K562 (cell line): ENCODE measurements around the gene IL5. TPM values are rescaled to one million over a fixed set of nuclear protein-coding genes. Genes with fewer than 3 reads are reported as not detected.

Experiments used
- ARNT ChIP-seq, 2 experiments: fragments of 450-650 bp; IDR thresholded peaks; 2 replicates each; pipeline ENCODE4 v1.6.1; 2016; ENCODE audit warnings: mild to moderate bottlenecking in 1 of 2
- ATF6 ChIP-seq: sonication (generic); formaldehyde crosslinking; IDR thresholded peaks from 2 replicates; pipeline ENCODE4 v1.4.0; 2020; ENCODE audit warnings: mild to moderate bottlenecking, missing genetic modification reagents
- CBX8 ChIP-seq: fragments of 200-600 bp; sonication (generic); IDR thresholded peaks from 2 replicates; pipeline ENCODE4 v1.6.1; 2012; ENCODE audit warnings: borderline replicate concordance, mixed run types, low read depth, mild to moderate bottlenecking, moderate library complexity, mixed read lengths, low read length, control low read depth, inconsistent platforms; ENCODE audit not compliant: poor library complexity, severe bottlenecking; ENCODE audit errors: extremely low read depth
- CGGBP1 ChIP-seq: fragments of 250-450 bp; sonication (Bioruptor Pico); IDR thresholded peaks from 2 replicates; pipeline ENCODE4 v1.9.0; 2021; ENCODE audit warnings: mild to moderate bottlenecking
- CREB1 ChIP-seq, 2 experiments: sonication (generic) in 1 of 2; formaldehyde crosslinking in 1 of 2; IDR thresholded peaks; 2 replicates each; pipeline versions ENCODE4 v1.6.1 to v1.8.0; 2012 to 2022; ENCODE audit warnings: inconsistent platforms in 1 of 2, mild to moderate bottlenecking in 1 of 2, missing genetic modification reagents in 1 of 2, moderate library complexity in 1 of 2
- DIDO1 ChIP-seq: fragments of 450-650 bp; IDR thresholded peaks from 2 replicates; pipeline ENCODE4 v1.6.1; 2016; ENCODE audit warnings: low read depth, missing biosample characterization, missing genetic modification characterization
- EWSR1 ChIP-seq: fragments of 450-650 bp; IDR thresholded peaks from 2 replicates; pipeline ENCODE4 v1.6.1; 2018; ENCODE audit warnings: borderline replicate concordance, mild to moderate bottlenecking, low read depth, moderate library complexity; ENCODE audit not compliant: partially characterized antibody
- HMGN3 ChIP-seq: IDR thresholded peaks from 2 replicates; pipeline ENCODE4 v1.6.1; 2011; ENCODE audit warnings: borderline replicate concordance, low read depth, mild to moderate bottlenecking, mixed read lengths, low read length; ENCODE audit not compliant: insufficient read length; ENCODE audit errors: extremely low read depth
- KDM5B ChIP-seq: fragments of 200-600 bp; sonication (generic); IDR thresholded peaks from 2 replicates; pipeline ENCODE4 v1.6.1; 2012; ENCODE audit warnings: low read depth, mild to moderate bottlenecking, moderate library complexity, low read length, control low read depth, inconsistent platforms; ENCODE audit not compliant: insufficient replicate concordance
- LCOR ChIP-seq: sonication (generic); formaldehyde crosslinking; IDR thresholded peaks from 2 replicates; pipeline ENCODE4 v1.8.0; 2022; ENCODE audit warnings: mild to moderate bottlenecking, missing genetic modification reagents
- TCF7 ChIP-seq: sonication (generic); IDR thresholded peaks from 2 replicates; pipeline ENCODE4 v1.6.1; 2016; ENCODE audit warnings: antibody characterized with exemption, borderline replicate concordance
- THAP12 ChIP-seq: fragments of 250-450 bp; sonication (Bioruptor Pico); IDR thresholded peaks from 2 replicates; pipeline ENCODE4 v1.9.0; 2021; ENCODE audit warnings: mild to moderate bottlenecking, inconsistent platforms
- ZFP36 ChIP-seq: fragments of 150-350 bp; IDR thresholded peaks from 2 replicates; pipeline ENCODE4 v1.6.1; 2018; ENCODE audit warnings: low read length, low read depth; ENCODE audit not compliant: partially characterized antibody
- ZKSCAN1 ChIP-seq: fragments of 150-350 bp; IDR thresholded peaks from 2 replicates; pipeline ENCODE4 v1.6.1; 2016; ENCODE audit warnings: low read depth, low read length
- ZNF24 ChIP-seq: fragments of 450-650 bp; IDR thresholded peaks from 2 replicates; pipeline ENCODE4 v1.6.1; 2016
- ZNF512 ChIP-seq: IDR thresholded peaks from 2 replicates; pipeline ENCODE4 v1.6.1; 2016; ENCODE audit warnings: missing genetic modification characterization, missing compliant biosample characterization
- ZNF764 ChIP-seq: fragments of 250-450 bp; sonication (Bioruptor Pico); IDR thresholded peaks from 2 replicates; pipeline ENCODE4 v1.4.0; 2020; ENCODE audit warnings: low read depth, mild to moderate bottlenecking, moderate library complexity
- ZNF780A ChIP-seq: fragments of 250-450 bp; sonication (Bioruptor Pico); IDR thresholded peaks from 2 replicates; pipeline ENCODE4 v1.5.0; 2021; ENCODE audit warnings: mild to moderate bottlenecking
- ZSCAN32 ChIP-seq: fragments of 450-650 bp; formaldehyde crosslinking; IDR thresholded peaks from 2 replicates; pipeline ENCODE4 v1.4.0; 2020; ENCODE audit warnings: mild to moderate bottlenecking, moderate library complexity
- polyA plus RNA-seq, 8 experiments: library from polyadenylated mRNA; depleted of rRNA in 4 of 8; stranded (reverse) in 5 of 8; unstranded in 3 of 8; fragments of >200 nt; fragmentation: Nextera tagmentation in 2 of 8; fragmentation: Illumina TruSeq in 1 of 8; extraction: Ambion mirVana in 2 of 8; extraction: Trizol in 1 of 8; gene quantifications; 2 replicates each; pipeline versions ENCODE4 v1.2.1 to v1.2.3, GENCODE V29; 2011 to 2014; ENCODE audit warnings: inconsistent platforms in 1 of 8, missing spikeins in 1 of 8
- total RNA-seq, 7 experiments: library from RNA; depleted of rRNA in 6 of 7; stranded (reverse); fragments of >200 nt in 6 of 7; fragmentation: Illumina TruSeq in 2 of 7; extraction: Trizol in 2 of 7; gene quantifications; 2 replicates each; pipeline versions ENCODE4 v1.2.1 to v1.2.3, GENCODE V29; 2011 to 2021; ENCODE audit warnings: low replicate concordance in 1 of 7

Gene IL5
- total and polyA plus RNA-seq, 9 of the 15 experiments (the other 6 are each of a cell fraction or from before 2014, with no cell fraction given), result 0.44 TPM; not detected in 8

- TF ChIP-seq THAP12, result peak; percentile 89
- TF ChIP-seq ZKSCAN1, result peak; percentile 24; the same call in 1 of the 2 replicates
- TF ChIP-seq ZNF24, result 0 out of 2 replicates have a peak, but pooled peaks have one; percentile 65
- TF ChIP-seq DIDO1 (tag), result peak; percentile 13; the same call in 1 of the 2 replicates
- peak; percentile 96 for TF ChIP-seq HMGN3
- peak; percentile 87 for TF ChIP-seq KDM5B
- TF ChIP-seq TCF7, result 0 out of 2 replicates have a peak, but pooled peaks have one; percentile 58
- peak in 1 of 2 experiments; percentile 54; a peak in 1 of 4 replicates for TF ChIP-seq ARNT (IDR thresholded peaks at IDR 0.05)
- TF ChIP-seq CREB1 (IDR thresholded peaks at IDR 0.05), result peak; percentile 65
- TF ChIP-seq CREB1 (CRISPR knock-in tag; IDR thresholded peaks at IDR 0.05), result peak; percentile 86
- no peak for TF ChIP-seq CGGBP1 (CRISPR knock-in tag)
- no peak for TF ChIP-seq ZFP36
- TF ChIP-seq ZNF780A, result no peak
- TF ChIP-seq ATF6 (CRISPR knock-in tag), result peak; percentile 93
- peak; percentile 97 for TF ChIP-seq LCOR (CRISPR knock-in tag)
- peak; percentile 17; the same call in 1 of the 2 replicates for TF ChIP-seq ZNF764 (CRISPR knock-in tag)
- no peak for TF ChIP-seq ZNF512 (tag)
- TF ChIP-seq ZSCAN32 (CRISPR knock-in tag), result peak; percentile 49; the same call in 1 of the 2 replicates
- no peak for TF ChIP-seq EWSR1
- no peak for TF ChIP-seq CBX8
These were observed 13.6 kb upstream of the IL5 start, which contains the start of gene RAD50 (continued) for GRCh38 chr5:132556763-132557477.
